NCI-H1436 (cell line): ENCODE results near the gene KLHL20.
"Not testable (repeated sequence)": the region's sequence is repeated elsewhere in the genome, so short reads cannot be mapped to it uniquely, and the experiment has no call there.

ENCODE experiments used
- DNase-seq: peaks from one replicate; lab custom pipeline; 2025; lab: John Stamatoyannopoulos, UW

The KLHL20 gene

GRCh38 chr1:173714759-173715537 lies at the start of gene KLHL20:
KLHL20 (plus strand) TSS chr1:173714981; CDS start chr1:173716044, 1,063 bp downstream.
- peak; percentile 83 for DNase-seq

- no peak for DNase-seq
Measured at GRCh38 chr1:173666646-173667045, 48.1 kb upstream of the KLHL20 start.

- peak; percentile 7 for DNase-seq
Measured at GRCh38 chr1:173669491-173669941, 45.3 kb upstream of the KLHL20 start, which contains the start of gene ANKRD45. ANKRD45 (minus strand) TSS chr1:173669851; CDS start chr1:173659418, 10,433 bp downstream.

GRCh38 chr1:173674496-173674895 lies 40.3 kb upstream of the KLHL20 start:
- not testable (repeated sequence) for DNase-seq

- not testable (repeated sequence) for DNase-seq
Measured at GRCh38 chr1:173680152-173680551, 34.6 kb upstream of the KLHL20 start.

GRCh38 chr1:173682184-173682583 lies 32.6 kb upstream of the KLHL20 start:
- no peak for DNase-seq

GRCh38 chr1:173683838-173684237 lies 30.9 kb upstream of the KLHL20 start:
- DNase-seq = not testable (repeated sequence)

- not testable (repeated sequence) for DNase-seq
Measured at GRCh38 chr1:173685121-173685520, 29.7 kb upstream of the KLHL20 start.

- no peak for DNase-seq
Measured at GRCh38 chr1:173688300-173688699, 26.5 kb upstream of the KLHL20 start.

GRCh38 chr1:173693238-173693637 lies 21.5 kb upstream of the KLHL20 start:
- no peak for DNase-seq

GRCh38 chr1:173701299-173701698 lies 13.5 kb upstream of the KLHL20 start:
- DNase-seq = not testable (repeated sequence)

GRCh38 chr1:173702736-173703135 lies 12.0 kb upstream of the KLHL20 start:
- no peak for DNase-seq

GRCh38 chr1:173705117-173705516 lies 9.7 kb upstream of the KLHL20 start:
- DNase-seq = no peak

- DNase-seq = no peak
Measured at GRCh38 chr1:173708787-173709186, 6.0 kb upstream of the KLHL20 start.

- no peak for DNase-seq
Measured at GRCh38 chr1:173714441-173714758, 381 bp upstream of the KLHL20 start.

GRCh38 chr1:173715538-173715844 lies 710 bp downstream of the KLHL20 start:
- DNase-seq = no peak

GRCh38 chr1:173717238-173717637 lies 2.5 kb downstream of the KLHL20 start:
- no peak for DNase-seq

GRCh38 chr1:173731331-173731730 lies 16.6 kb downstream of the KLHL20 start:
- DNase-seq = not testable (repeated sequence)

GRCh38 chr1:173733912-173734311 lies 19.1 kb downstream of the KLHL20 start:
- no peak for DNase-seq

GRCh38 chr1:173736104-173736503 lies 21.3 kb downstream of the KLHL20 start:
- DNase-seq = not testable (repeated sequence)

- DNase-seq = no peak
Measured at GRCh38 chr1:173742203-173742886, 27.6 kb downstream of the KLHL20 start.

GRCh38 chr1:173744651-173745050 lies 29.9 kb downstream of the KLHL20 start:
- no peak for DNase-seq

- DNase-seq = no peak
Measured at GRCh38 chr1:173749137-173749536, 34.4 kb downstream of the KLHL20 start.
